Hematopoietic multipotent progenitor cell treated with erythropoietin and hydrocortisone succinate and interleukin-3 and kit ligand, for 8 days (in vitro differentiated cells): ENCODE data around the gene TMC4.
"Not testable (repeated sequence)": the region's sequence is repeated elsewhere in the genome, so short reads cannot be mapped to it uniquely, and the experiment has no call there.

Experiments used
- DNase-seq: peaks from one replicate; pipeline ENCODE4 v3.0.0-alpha.2; 2015

The TMC4 gene

DNA sequence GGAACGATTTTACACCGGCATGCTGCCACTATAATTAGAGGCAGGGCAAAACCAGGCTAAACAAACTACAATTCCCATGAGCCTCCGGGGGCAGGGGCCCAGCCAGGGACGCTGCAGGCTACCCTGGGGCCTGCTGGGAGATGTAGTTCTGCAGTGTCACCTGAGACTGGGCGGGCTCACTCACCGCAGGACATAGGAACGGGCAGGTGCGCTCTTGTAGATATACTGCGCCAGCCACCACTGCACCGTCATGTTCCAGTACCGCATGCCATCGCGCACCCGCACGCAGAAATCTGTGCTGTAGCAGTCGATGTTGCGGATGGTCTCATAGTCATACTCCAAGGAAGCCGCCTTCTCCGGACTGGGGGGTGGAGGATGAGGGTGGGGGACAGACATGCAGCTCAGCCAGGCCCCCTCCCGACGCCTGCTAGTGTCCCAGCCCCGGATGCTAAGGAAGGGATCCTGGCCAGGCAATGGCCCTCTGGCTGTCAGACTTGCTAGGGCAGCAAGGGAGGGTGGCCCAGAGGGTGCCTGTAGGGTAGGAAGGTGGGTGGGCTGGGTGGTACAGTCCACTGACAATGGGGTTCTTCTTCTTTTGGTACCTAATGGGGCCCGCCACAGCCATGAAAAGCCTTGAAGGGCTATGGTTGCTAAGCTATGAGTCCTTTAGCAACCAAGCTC, 5.8 kb upstream of the TMC4 start:
- peak; percentile 39 for DNase-seq

DNA sequence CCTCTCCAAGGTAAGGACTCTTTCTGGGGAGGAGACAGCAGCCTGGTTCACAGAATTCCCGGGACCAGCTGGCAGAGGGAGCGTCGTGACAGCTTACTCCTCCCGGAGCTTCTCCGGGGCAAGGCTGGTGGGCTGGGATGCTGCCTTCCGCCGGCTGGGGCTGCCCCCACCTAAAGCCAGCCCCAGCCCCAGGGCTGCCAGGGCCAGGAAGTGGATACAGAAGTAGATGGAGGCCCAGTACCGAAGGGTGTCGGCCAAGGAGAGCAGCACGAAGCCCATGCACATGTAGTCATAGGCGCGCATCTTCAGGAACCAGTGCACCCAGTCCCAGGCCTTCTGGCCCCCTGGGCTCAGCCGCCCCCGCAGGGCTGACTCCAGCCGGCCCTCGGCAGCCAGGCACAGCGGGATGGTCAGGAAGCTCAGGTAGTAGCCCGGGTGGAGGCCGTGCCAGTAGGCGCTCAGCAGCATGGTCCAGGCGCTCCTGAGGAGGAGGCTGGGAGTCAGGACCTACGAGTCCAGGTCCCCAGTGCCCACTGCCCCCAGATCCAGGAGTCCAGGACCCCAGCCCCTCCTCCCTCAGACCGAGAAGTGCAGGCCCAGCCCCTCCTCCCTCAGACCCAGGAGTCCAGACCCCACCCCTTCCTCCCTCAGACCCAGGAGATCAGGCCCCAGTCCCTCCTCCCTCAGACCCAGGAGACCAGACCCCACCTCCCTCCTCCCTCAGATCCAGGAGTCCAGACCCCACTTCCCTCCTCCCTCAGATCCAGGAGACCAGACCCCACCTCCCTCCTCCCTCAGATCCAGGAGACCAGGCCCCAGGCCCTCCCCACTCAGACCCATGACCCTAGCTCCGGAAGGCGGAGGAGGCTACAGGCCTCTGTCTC, 1.2 kb upstream of the TMC4 start:
- DNase-seq = no peak

DNA sequence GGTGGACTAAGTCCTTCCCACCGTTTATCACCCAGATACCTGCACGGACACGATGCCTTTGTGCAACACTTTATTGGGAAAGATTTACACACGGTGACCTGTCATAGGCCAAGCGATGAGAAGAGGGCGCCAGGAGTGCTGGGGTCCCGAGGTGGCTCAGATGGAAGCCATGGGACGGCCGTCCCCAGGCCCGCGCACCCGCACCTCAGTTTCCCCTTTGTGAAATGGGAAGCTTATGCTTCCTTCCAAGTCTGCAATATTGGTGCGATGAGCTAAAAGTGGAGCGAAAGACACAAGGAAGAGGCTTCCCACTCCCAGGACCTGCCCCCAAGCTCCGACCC, 369 bp upstream of the TMC4 start:
- DNase-seq = no peak

DNA sequence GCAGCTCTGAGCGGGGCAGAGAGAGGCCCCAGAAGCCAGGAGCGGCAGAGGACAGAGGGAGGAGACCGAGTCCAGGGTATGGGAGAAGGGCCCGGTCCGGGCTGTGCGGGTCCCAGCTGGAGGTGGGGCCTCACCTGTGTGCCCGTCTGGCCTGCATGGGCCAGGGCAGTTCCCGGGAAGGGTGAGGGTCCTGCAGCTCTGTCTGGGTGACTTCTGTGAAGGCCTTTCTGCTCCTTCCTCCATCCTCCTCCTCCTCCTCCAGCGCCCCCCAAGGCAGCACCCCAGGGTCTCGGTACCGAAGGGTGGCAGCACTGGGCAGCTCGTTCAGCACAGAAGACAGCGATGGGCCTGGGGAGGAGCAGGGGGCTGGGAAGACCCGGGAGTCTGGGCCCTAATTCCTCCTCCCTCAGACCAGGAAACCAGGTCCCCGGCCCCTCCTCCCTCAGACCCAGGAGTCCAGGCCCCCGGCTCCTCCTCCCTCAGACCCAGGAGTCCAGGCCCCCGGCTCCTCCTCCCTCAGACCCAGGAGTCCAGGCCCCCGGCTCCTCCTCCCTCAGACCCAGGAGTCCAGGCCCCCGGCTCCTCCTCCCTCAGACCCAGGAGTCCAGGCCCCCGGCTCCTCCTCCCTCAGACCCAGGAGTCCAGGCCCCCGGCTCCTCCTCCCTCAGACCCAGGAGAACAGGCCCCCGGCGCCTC, 1.1 kb downstream of the TMC4 start:
- not testable (repeated sequence) for DNase-seq

DNA sequence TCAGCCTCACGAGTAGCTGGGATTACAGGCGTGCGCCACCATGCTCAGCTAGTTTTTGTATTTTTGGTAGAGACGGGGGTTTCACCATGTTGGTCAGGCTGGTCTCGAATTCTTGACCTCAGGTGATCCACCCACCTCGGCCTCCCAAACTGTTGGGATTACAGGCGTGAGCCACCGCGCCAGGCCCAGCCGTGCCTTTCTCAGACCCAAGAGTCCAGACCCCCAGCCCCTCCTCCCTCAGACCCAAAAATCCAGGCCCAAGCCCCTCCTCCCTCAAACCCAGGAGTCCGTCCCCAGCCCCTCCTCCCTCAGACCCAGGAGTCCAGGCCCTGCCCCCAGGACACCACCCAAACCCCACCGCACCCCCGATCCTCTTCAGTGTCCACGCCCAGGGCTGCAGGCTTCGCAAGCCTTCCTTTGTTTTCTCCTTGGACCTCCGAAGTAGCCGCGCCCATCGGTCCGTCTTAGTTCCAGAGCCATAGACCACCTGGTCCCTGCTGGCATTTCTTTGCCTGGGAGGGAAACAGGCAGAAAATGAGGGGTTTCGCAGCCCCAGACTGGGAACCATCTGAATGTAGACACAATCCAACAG, 3.7 kb downstream of the TMC4 start:
- DNase-seq = no peak

DNA sequence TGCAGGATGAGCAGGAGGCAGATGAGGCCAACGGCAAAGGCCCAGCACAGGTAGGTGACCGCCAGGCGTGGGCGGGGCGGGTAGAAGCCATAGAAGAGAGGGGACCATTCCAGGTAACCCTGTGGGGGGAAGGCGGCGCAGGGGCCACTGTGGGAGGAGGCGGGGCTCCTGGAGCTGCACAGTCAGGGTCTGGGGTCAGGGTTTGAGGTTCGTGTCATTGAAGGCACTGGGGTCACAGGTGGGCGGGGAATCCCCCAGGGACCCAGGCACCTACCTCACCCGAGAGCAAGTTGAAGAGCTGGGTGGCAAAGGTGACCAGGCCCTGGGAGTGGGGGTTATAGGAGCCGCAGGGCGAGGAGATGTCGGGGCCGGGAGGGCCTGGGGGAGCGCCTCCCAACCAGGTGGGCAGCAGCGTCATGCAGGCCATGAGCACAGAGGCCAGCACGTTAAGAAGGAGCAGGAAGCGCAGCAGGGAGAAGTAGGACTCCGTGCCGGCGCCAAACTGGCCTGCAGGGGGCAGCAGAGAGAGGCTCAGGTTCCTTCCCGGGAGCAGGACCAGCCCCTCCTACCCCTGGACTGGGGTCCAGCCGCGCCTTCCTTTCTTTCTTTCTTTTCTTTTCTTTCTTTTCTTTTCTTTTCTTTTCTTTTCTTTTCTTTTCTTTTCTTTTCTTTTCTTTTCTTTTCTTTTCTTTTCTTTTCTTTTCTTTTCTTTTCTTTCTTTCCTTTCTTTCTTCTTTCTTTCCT, 4.6 kb downstream of the TMC4 start:
- peak; percentile 84 for DNase-seq

DNA sequence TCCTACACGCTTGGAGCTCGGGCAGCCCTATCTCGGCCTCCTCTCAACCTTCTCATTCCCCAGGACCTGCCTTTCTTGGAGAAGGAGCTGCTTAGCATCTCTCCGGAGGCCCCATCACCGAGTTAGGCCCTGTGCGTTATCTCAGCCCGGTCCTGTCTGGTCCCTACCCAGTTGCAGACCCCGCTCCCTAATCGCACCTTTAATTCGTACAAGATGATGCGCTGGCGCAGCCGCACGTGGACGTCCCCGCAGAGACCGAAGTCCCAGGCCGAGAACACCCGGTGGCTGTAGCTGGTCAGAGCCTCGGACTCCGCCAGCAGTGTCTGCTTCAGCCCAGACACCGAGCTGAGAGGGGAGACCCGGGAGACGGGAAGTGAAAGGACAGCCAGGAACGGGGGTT, 7.7 kb downstream of the TMC4 start:
- no peak for DNase-seq

DNA sequence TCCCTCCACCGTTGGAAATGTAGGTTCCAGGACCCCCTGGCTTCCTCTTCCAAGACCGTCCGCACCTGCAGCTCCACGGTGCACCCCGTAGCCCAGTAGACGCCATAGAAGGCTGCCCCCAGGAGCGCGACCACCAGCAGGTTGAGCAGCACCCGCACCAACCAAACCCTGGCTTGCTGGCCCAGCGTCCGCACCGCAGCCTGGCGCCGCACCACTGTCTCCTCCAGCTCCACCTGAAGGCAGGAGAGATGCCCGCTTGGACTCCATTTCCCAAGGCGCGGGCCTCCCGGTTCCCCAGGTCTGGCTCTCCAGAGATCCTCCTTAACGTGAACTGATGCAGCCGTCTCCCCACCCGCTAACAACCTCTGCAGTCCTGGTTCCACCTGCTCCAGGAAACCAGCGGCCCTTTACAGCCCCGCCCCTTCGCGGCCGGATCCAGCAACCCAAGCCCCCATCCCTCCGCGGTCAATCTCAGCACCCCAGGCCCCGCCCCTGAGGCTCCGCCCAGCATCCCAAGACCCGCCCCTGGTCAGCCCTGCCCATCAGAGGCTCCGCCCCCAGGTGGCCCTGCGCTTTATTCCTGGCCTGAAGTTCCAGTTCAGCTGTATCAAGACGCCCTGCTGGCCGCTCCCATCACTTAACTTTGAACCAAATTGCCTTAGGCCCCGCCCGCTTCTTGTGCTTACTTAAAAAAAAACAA, 8.4 kb downstream of the TMC4 start:
- peak; percentile 58 for DNase-seq

DNA sequence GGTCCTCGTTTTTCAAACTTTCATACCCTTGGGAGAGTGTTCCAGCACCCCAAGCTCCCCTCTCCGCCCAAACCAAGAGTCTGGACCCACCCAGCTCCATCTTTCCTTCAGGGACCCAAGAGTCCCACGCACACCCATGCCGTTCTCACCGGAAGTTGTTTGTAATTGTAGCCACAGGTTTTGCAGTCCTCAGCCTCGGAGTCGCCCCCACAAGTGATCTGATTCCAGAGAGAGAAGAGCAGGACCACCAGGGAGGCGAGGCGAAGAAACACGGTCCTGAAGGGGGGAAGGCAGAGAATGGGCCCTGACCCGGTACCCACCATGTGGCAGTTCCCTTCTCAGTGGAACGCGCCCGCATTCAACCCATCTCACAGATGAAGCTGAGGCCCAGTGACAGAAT, 10.1 kb downstream of the TMC4 start:
- no peak for DNase-seq

DNA sequence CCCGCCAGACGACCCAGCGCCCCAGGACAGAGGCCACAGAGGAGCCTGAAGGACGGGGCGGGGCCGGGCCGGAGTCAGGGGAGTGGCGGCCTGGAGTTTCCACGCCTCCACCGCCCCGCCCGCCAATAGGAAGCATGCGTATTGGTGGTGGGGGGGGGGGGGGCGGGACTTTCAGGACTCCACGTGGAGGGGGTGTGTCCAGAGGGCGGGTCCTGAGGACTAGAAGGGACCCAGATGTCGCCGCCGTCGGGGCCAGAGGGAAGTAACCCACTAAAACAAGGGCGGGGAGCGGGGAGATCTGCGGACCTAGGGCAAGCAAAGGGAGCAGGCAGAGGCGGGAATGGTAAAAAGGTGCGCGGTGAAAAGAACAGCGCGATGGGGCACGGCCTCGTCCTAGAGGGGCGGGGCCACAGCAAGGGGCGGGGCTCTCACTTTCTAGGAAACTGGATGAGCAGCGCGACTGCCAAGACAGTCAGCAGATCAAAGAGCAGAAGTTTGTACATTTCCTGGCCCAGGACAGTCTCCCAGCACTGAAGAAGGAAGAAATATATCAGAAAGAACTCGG, 10.6 kb downstream of the TMC4 start:
- DNase-seq = peak; percentile 84

DNA sequence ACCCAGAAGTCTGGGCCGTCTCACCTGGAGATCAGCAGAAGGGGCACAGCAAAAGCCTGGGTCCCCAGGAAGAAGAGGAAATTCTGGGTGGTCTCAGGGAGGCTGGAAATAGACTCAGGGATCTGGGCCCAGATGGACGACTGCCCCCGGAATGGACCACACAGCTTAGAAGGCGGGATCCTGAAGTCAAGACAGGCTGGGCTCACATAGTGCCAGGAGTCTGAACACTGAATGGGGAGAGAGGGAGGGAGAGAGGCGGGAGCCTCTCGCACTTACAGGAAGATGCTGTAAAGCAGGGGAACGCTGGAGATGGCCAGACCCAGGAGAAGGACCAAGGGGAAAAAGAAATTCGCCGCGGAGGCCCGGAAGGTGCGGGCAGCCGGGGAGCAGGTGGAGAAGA, 12.1 kb downstream of the TMC4 start:
- no peak for DNase-seq

DNA sequence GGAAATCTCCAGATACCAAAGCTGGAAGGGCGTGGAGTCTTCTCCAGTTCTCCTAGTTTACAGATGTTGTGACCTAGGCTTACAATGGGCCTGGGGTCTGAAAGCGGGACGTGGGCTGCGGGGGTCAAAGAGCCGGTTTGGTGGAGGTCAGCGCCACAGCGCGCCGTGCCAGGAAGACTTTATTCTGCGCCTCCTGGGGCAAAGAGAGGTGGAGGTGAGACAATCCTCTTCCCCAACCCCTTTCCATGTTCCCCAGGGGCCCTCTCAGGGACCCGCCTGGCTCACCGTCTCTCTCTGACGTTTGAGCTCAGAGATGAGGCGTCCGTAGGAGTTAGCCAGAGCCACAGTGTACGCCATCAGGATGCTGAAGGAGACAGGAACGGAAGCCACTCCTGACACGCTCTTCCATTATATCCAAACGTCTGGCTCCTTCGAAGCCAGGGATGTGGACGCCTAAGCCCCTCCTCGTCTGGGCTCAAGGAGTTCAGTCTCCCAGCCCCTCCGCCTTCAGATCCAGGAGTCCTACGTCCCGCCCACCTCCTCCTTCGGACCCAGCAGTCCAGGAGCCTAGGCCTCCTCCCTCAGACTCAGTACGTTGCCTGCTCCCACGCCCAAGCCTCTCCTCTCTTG, 12.7 kb downstream of the TMC4 start:
- DNase-seq = no peak

DNA sequence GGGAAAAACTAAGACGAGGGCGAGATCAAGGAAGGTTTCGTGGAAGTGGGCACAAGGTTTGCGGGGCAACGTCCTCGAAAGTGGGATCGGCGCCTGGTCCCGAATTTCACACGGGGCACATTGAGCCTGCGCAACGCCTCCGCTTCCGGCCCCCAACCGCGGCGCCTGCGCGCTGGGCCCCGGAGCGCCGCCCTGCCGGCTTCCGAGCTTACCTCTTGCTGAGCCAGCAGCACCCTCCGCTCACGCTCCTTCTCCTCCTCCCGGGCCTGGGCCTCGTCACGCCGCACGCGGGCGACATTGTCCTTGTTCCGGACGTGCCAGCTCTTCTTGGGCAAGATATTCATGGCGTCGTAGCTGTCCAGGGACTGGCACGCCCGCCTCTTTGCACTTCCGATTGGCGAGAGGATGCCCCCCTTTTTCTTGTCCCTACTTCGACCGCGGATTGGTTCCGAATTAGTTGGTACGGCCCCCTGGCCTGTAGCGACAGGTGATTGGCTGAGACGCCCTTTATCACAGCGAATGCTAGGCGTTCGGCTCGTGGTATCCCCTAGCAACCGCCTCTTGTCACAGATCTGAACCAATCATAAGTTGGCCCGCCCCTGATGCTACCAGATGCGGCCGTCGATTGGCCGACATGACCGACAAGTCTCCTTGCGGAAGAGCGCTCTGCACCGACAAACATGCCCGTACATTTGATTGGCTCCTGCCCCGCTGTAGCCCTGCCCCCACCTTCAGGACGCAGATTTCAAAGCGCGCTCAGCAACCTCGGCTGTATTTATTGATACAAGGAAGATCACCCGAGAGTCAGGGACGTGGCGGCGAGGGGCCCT, 13.4 kb downstream of the TMC4 start, which contains the start of gene LENG1:
Gene LENG1, minus strand, starts transcription at position 370 of the 830 bp plus-strand sequence. Its CDS starts 26 bp downstream, at position 344.
- DNase-seq = peak; percentile 100

DNA sequence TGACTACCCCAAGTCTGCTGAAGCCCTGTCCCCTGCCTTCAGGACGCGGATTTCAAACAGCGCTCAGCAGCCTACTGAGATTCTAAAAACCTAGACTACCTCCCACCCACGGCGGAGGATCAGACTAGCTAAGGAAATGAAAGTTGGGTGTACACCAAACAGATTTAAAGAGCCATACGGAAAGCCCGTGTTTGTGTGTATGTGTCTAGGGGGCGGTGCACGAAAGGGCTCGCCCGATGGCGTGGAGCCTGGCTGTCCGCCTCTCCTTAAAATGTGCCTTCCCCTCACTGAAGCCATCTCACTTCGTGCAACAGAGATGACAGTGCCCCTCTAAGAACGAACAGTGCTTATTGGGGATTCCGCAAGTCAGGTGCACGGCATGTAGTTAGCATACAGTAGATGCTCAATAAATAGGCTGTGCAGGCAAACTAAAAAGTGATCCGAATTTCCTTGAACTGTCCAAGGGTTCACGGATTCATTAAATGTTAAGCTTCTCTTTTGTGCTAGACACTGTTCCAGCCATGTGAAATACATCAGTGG, 14.1 kb downstream of the TMC4 start:
- peak; percentile 39 for DNase-seq

DNA sequence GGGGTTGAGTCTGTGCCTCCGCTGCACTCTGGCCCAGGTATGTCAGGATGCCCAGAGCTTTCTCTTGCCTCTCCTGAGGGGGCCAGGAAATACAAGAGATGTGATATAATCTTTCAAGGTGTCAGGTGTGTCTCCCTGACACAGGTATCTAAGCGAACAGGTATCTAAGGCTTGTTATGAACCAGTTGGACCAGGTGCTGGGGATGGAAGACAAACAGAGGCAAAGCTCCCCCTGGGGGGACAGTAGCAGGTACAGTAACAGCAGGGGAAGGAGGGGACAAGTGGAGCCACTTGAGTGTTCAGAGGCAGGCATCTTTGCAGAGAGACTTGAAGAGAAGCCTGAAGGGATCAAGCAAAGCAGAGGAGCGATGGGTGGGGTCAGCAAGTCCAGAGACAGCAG, 16.0 kb downstream of the TMC4 start:
- DNase-seq = no peak

DNA sequence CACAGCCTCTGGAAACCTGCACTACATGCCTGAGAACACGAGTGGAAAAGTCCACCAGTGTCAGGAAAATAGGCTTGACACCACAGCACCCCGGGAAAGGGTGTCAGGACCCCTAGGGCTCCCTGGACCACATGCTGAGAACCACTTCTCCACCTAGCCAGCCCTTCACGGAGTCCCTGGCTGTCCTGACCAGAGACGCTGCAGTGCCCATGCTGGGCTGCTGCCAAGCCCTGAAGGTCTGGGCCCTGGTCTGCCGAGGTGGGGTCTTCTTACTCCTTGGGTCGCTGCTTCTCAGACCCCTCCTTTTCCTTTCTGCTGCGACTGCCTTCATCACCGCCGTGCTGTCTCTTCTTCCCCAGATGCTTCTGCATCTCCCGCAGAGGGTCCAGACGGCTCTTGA, 16.5 kb downstream of the TMC4 start:
- DNase-seq = no peak

DNA sequence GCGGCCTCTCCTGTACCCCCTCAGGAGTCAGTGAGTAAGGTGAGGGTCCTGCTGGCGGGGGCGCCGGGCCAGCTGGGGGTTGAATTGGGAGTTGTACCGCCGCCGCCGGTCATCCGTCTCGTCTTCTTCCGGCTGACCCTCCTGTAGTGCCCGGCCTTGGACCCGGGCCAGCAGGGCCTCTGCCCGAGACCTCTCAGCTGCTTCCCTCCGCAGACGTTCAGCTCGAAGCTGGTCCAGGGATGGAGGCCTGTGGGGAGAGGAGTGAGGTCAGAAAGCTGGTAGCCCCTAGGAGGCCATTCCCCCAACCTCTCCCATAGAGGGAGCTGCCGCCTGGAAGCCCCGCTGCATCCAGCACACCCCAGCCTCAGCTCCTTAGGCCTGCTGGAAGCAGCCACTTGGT, 17.3 kb downstream of the TMC4 start:
- no peak for DNase-seq

DNA sequence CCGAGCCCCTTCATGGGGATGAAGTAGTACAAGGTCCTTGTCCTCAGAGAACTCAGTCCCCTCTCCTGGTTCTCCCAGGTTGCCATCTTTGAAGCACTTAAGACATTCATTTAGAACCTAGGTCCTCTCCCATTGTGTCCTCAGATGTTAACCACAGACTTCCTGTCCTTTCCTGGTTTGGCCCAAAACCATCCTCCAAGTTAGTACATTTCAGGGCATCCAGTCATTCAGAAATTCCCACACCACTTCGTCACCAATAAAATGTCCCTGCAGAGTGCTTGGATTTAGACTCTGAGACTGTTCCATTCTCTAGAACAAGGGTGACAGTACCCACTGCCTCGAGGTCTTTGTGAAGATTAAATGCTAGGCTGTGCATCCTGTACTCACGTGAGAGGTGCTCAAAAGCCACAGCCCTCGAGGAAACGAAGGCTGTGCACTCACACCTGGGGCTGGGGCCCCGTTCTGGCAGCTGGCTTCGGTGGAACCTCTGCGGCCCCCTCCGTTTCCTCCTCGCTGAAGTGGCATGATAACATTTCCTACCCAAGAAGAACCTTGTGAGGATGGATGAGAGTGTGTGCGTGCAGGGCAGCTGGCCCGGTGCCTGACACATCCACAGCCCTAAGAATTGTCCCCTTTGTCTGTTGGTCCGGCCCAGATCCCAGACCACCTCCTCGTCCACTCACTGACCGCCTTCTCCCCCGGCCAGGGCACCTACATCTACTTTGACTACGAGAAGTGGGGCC, 18.2 kb downstream of the TMC4 start:
- no peak for DNase-seq

DNA sequence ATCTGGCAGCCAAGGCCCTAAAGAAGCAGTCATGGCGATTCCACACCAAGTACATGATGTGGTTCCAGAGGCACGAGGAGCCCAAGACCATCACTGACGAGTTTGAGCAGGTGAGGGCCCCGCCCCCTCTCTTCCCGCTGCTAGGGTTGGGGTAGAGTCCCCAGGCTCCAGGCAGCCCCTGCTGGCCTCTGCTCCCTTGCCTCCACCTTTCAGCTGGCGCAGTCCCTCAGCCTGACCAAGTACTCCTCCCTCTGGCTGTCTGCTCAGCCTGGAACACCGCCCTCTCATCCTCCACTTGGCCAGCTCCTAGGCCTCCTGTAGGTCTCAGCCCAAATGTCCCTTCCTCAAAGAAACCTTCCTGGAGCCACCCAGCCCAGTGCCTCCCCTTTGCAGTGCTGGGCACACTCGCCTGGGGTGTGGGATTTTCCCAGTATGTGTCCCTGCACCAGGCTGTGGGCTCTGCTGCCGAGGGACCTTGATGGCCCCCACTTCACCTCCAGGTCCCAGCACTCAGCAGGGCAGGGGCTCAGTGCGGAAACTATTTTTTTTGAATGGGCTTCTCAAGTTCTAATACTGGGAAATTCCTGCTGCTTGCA, 19.1 kb downstream of the TMC4 start:
- DNase-seq = no peak
